Neuronal stem cell (in vitro differentiated cells): ENCODE data around the gene SRC.

Experiments used
- DNase-seq: peaks from one replicate; pipeline ENCODE4 v3.0.0-alpha.2; 2013; ENCODE audit warnings: low spot score
- H2AFZ ChIP-seq: one replicate; pipeline ENCODE4 v1.6.1; 2013; ENCODE audit warnings: mild to moderate bottlenecking, low read length, inconsistent platforms
- H2AK5ac ChIP-seq: 2 replicates; pipeline ENCODE4 v1.6.1; 2013; ENCODE audit warnings: low read depth, mild to moderate bottlenecking, inconsistent platforms, low read length, moderate library complexity, mixed read lengths
- H2BK120ac ChIP-seq: 2 replicates; pipeline ENCODE4 v1.6.1; 2013; ENCODE audit warnings: low read depth, mild to moderate bottlenecking, inconsistent platforms, low read length, moderate library complexity, mixed read lengths
- H2BK12ac ChIP-seq: one replicate; pipeline ENCODE4 v1.6.1; 2013; ENCODE audit warnings: low read length, inconsistent platforms
- H2BK15ac ChIP-seq: 2 replicates; pipeline ENCODE4 v1.6.1; 2013; ENCODE audit warnings: mild to moderate bottlenecking, low read length, inconsistent platforms, mixed read lengths
- H2BK5ac ChIP-seq: one replicate; pipeline ENCODE4 v1.6.1; 2013; ENCODE audit warnings: inconsistent platforms, mild to moderate bottlenecking, low read length, moderate library complexity
- H3K14ac ChIP-seq: one replicate; pipeline ENCODE4 v1.6.1; 2013; ENCODE audit warnings: low read length, inconsistent platforms
- H3K18ac ChIP-seq: 2 replicates; pipeline ENCODE4 v1.6.1; 2013; ENCODE audit warnings: low read length, inconsistent platforms
- H3K23ac ChIP-seq: 2 replicates; pipeline ENCODE4 v1.6.1; 2013; ENCODE audit warnings: low read depth, mild to moderate bottlenecking, mixed read lengths, low read length, inconsistent platforms; ENCODE audit not compliant: poor library complexity
- H3K27ac ChIP-seq: replicated peaks from 3 replicates; pipeline ENCODE4 v1.5.1; 2013; ENCODE audit warnings: low read length, inconsistent platforms
- H3K27me3 ChIP-seq, 3 experiments: 2 replicates each; pipeline ENCODE4 v1.6.1; 2013; ENCODE audit warnings: low read length in 3 of 3, mild to moderate bottlenecking in 2 of 3, inconsistent platforms in 1 of 3, low read depth in 1 of 3, mixed read lengths in 1 of 3, moderate library complexity in 1 of 3; ENCODE audit not compliant: control insufficient read depth in 3 of 3, insufficient read depth in 3 of 3
- H3K36me3 ChIP-seq, 2 donors: replicated peaks in 1 of 2; 2 replicates each; pipeline ENCODE4 v1.6.1; 2013; ENCODE audit warnings: low read length in 2 of 2; ENCODE audit not compliant: control insufficient read depth in 2 of 2, insufficient read depth in 2 of 2
- H3K4ac ChIP-seq: 2 replicates; pipeline ENCODE4 v1.6.1; 2013; ENCODE audit warnings: inconsistent platforms, mild to moderate bottlenecking, low read length, moderate library complexity
- H3K4me1 ChIP-seq, 2 donors: 1 replicate in 1 of 2; 2 replicates in 1 of 2; pipeline ENCODE4 v1.6.1; 2013; ENCODE audit warnings: low read length in 2 of 2, low read depth in 1 of 2; ENCODE audit not compliant: control insufficient read depth in 2 of 2, insufficient read depth in 1 of 2
- H3K4me2 ChIP-seq: one replicate; pipeline ENCODE4 v1.6.1; 2013; ENCODE audit warnings: mild to moderate bottlenecking, low read length, inconsistent platforms; ENCODE audit not compliant: insufficient read depth, poor library complexity, severe bottlenecking
- H3K4me3 ChIP-seq, 2 donors: 2 replicates each; pipeline ENCODE4 v1.5.1; 2013; ENCODE audit warnings: low read length in 2 of 2, mild to moderate bottlenecking in 2 of 2, inconsistent platforms in 1 of 2, moderate library complexity in 1 of 2
- H3K79me1 ChIP-seq: one replicate; pipeline ENCODE4 v1.6.1; 2013; ENCODE audit warnings: low read depth, mild to moderate bottlenecking, inconsistent platforms, low read length, moderate library complexity
- H3K9ac ChIP-seq: one replicate; pipeline ENCODE4 v1.6.1; 2013; ENCODE audit warnings: mild to moderate bottlenecking, low read depth, low read length, inconsistent platforms; ENCODE audit not compliant: poor library complexity
- H3K9me3 ChIP-seq, 2 donors: replicated peaks in 1 of 2; 2 replicates each; pipeline versions ENCODE3 to v1.6.1; 2013; ENCODE audit warnings: low read length in 2 of 2, mild to moderate bottlenecking in 2 of 2, inconsistent platforms in 1 of 2, low read depth in 1 of 2, mixed read lengths in 1 of 2, moderate library complexity in 1 of 2; ENCODE audit not compliant: control insufficient read depth in 2 of 2, insufficient read depth in 1 of 2
- H4K8ac ChIP-seq: one replicate; pipeline ENCODE4 v1.6.1; 2013; ENCODE audit warnings: low read depth, mild to moderate bottlenecking, inconsistent platforms, low read length, moderate library complexity
- H4K91ac ChIP-seq: one replicate; pipeline ENCODE4 v1.6.1; 2013; ENCODE audit warnings: low read length, low read depth, mild to moderate bottlenecking, inconsistent platforms; ENCODE audit not compliant: poor library complexity
- WGBS, 2 donors: extraction: QIAGEN DNeasy Blood & Tissue Kit; methylation state at CpG; one replicate each; pipeline ENCODE4 v1.1.7; 2013; ENCODE audit warnings: missing lambda C conversion rate in 2 of 2, mixed read lengths in 1 of 2; ENCODE audit not compliant: insufficient read length in 2 of 2, insufficient replicate concordance in 1 of 2; ENCODE audit errors: extremely low coverage in 2 of 2; 5-methylcytosine and 5-hydroxymethylcytosine counted together

The SRC gene

GRCh38 chr20:37393863-37394542, 48.1 kb downstream of the SRC start:
- Histone ChIP-seq H2AFZ (no peak overlapping the region), H3K4me3 (no peak overlapping the region), H3K4ac (peak overlapping the region; percentile 28), H2BK15ac (peak overlapping the region; percentile 82), H3K9ac (peak overlapping the region; percentile 64), H2BK12ac (peak overlapping the region; percentile 91), H3K18ac (peak overlapping the region; percentile 92), H3K4me1 (peaks cover 38 to 49% of the 10 kb centered on the region in 2 donors), H3K36me3 (peaks cover 25 to 37% of the 10 kb centered on the region in 2 donors), H2BK5ac (peak overlapping the region; percentile 72), H3K23ac (peak overlapping the region; percentile 40), H2BK120ac (peak overlapping the region; percentile 100), H3K4me2 (no peak overlapping the region), H4K8ac (peak overlapping the region; percentile 55), H4K91ac (peak overlapping the region; percentile 81), H3K27me3 (no peaks in the 10 kb centered on the region), H3K14ac (peak overlapping the region; percentile 59), H3K9me3 (no peaks in the 10 kb centered on the region), H3K27ac (peak overlapping the region; percentile 96), H3K79me1 (peaks cover 12% of the 10 kb centered on the region), H2AK5ac (peak overlapping the region; percentile 100)
- no CpG with 5 or more reads among the region's 22 CpGs for WGBS, 2 donors
- no peak for DNase-seq

DNA sequence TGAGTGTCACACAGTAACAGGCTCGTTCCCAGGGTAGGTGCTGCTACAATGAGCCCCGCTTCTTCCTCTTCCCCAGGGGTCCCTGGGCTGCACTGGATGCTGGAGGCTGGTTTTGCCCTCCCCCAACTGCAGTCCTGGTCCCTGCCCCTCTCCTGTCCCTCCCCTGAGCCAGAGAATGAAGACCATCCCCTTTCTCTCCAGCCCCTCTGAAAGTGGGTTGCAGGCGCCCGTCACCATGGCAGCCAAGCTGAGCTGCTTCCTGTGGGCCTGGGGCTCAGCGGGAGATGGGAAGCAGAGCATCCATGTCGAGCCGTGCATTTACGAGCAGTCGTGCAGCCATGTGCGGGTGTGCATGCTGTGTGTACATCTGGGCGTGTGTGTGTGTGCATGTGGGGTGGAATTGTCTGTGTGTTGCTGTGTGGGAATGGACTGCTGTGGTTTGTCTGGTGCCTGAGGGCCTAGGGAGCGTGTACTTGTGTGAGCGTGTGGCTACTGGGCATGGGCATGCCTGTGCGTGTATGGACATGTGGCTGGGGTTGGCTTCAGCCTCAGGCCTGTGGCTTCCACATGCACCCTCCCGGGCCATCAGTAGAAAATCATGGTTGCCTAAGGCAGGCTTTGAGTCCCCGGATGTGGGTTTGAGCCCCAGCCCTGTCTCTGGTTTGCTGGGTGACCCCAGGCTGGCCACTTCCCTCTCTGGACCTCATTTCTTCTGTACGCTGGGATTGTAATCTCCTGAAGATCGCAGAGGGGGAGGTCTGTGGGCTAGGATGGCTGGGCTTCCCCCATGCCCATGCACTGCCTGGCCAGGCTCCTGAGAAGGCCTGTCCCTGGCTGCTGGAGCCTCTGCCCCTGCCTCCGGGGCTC, 48.8 kb downstream of the SRC start:
- peaks cover 38 to 49% of the 10 kb centered on the region in 2 donors for H3K4me1 ChIP-seq
- H3K4ac ChIP-seq: peak overlapping the region; percentile 97
- peaks cover 12% of the 10 kb centered on the region for H3K79me1 ChIP-seq
- peak overlapping the region; percentile 99 for H3K18ac ChIP-seq
- peak overlapping the region; percentile 89 for H3K14ac ChIP-seq
- H3K9me3 ChIP-seq: no peaks in the 10 kb centered on the region
- H3K36me3 ChIP-seq: peaks cover 24 to 39% of the 10 kb centered on the region in 2 donors
- H3K4me2 ChIP-seq: peak overlapping the region; percentile 20
- H3K27me3 ChIP-seq: no peaks in the 10 kb centered on the region
- H2BK120ac ChIP-seq: peak overlapping the region; percentile 100
- peak overlapping the region; percentile 100 for H2BK5ac ChIP-seq
- H3K23ac ChIP-seq: peak overlapping the region; percentile 70
- no peak overlapping the region for H2AFZ ChIP-seq
- peak overlapping the region; percentile 100 for H2AK5ac ChIP-seq
- peak overlapping the region; percentile 96 for H3K27ac ChIP-seq
- DNase-seq: no peak
- peak overlapping the region; percentile 99 for H2BK15ac ChIP-seq
- H2BK12ac ChIP-seq: peak overlapping the region; percentile 91
- H3K4me3 ChIP-seq: peak overlapping the region; percentile 1 to 46
- peak overlapping the region; percentile 100 for H4K91ac ChIP-seq
- H4K8ac ChIP-seq: peak overlapping the region; percentile 33
- peak overlapping the region; percentile 81 for H3K9ac ChIP-seq
- no CpG with 5 or more reads among the region's 19 CpGs for WGBS, 2 donors

GRCh38 chr20:37395410-37395797, 49.5 kb downstream of the SRC start:
- Histone ChIP-seq H3K4me1 (peaks cover 38 to 49% of the 10 kb centered on the region in 2 donors), H3K27ac (peak overlapping the region; percentile 96), H3K27me3 (no peaks in the 10 kb centered on the region), H2BK120ac (peak overlapping the region; percentile 100), H3K4me3 (no peak overlapping the region), H3K23ac (no peak overlapping the region), H3K36me3 (peaks cover 26 to 38% of the 10 kb centered on the region in 2 donors), H3K14ac (peak overlapping the region; percentile 89), H2BK12ac (peak overlapping the region; percentile 91), H3K18ac (peak overlapping the region; percentile 99), H3K9ac (peak overlapping the region; percentile 81), H3K79me1 (peaks cover 12% of the 10 kb centered on the region), H2AFZ (no peak overlapping the region), H4K8ac (peak overlapping the region; percentile 89), H3K9me3 (no peaks in the 10 kb centered on the region), H2AK5ac (peak overlapping the region; percentile 100), H2BK15ac (peak overlapping the region; percentile 99), H3K4ac (peak overlapping the region; percentile 97), H3K4me2 (peak overlapping the region; percentile 36), H4K91ac (peak overlapping the region; percentile 100), H2BK5ac (peak overlapping the region; percentile 100)
- DNase-seq: no peak
- no CpG with 5 or more reads among the region's 9 CpGs for whole genome bisulfite sequencing, 2 donors
